Gastroesophageal sphincter (tissue), 3 donors: Measurements from ENCODE around the gene LMX1B.

ENCODE experiments used
- CTCF ChIP-seq, 4 experiments: fragments of 200-600 bp in 2 of 4; fragments of 450-650 bp in 2 of 4; sonication (generic) in 1 of 4; IDR thresholded peaks; one replicate each; pipeline ENCODE4 v1.5.1; 2017 to 2019; ENCODE audit warnings: antibody characterized with exemption in 4 of 4, mild to moderate bottlenecking in 2 of 4, moderate library complexity in 2 of 4
- POLR2A ChIP-seq, 2 donors: fragments of 450-650 bp; IDR thresholded peaks; one replicate each; pipeline ENCODE4 v1.6.1; 2017; ENCODE audit warnings: antibody characterized with exemption in 2 of 2, mild to moderate bottlenecking in 2 of 2, moderate library complexity in 1 of 2

GRCh38 chr9:126670270-126670669, 56.5 kb downstream of the LMX1B start:
- TF ChIP-seq CTCF (IDR thresholded peaks at IDR 0.05) (no peak), POLR2A (IDR thresholded peaks at IDR 0.05) (no peak)
